ENCODE results near the gene UNC13D. TPM values are rescaled to one million over a fixed set of nuclear protein-coding genes. Genes with fewer than 3 reads are reported as not detected.

Gene UNC13D
- total and polyA plus RNA-seq, 2 experiments from 2014 or later: 10.8 to 14.8 TPM

GRCh38 chr17:75839942-75840798 is 4.0 kb downstream of the UNC13D start:
- Histone ChIP-seq H3K27ac (no peak overlapping the region), H3K27me3 (no peaks in the 10 kb centered on the region), H3K4me1 (ENCODE audit: low read depth) (peaks cover 16% of the 10 kb centered on the region), H3K36me3 (no peaks in the 10 kb centered on the region), H3K9me3 (ENCODE audit: low read depth) (no peaks in the 10 kb centered on the region), H3K4me3 (no peak overlapping the region)
- no peak for DNase-seq (ENCODE audit: low read depth in 1 of 2, low spot score in 1 of 2)
- TF ChIP-seq CTCF (IDR thresholded peaks at IDR 0.05; ENCODE audit: low read depth, low read length): no peak

- H3K36me3 ChIP-seq: no peaks in the 10 kb centered on the region
- H3K4me1 ChIP-seq (ENCODE audit: low read depth): peaks cover 6% of the 10 kb centered on the region
- peak in 1 of 2 donors; percentile 36 for DNase-seq (ENCODE audit: low read depth in 1 of 2, low spot score in 1 of 2)
- no peaks in the 10 kb centered on the region for H3K27me3 ChIP-seq
- H3K9me3 ChIP-seq (ENCODE audit: low read depth): no peaks in the 10 kb centered on the region
- H3K4me3 ChIP-seq: no peak overlapping the region
- H3K27ac ChIP-seq: no peak overlapping the region
- TF ChIP-seq CTCF (IDR thresholded peaks at IDR 0.05; ENCODE audit: low read depth, low read length): no peak
Measured at GRCh38 chr17:75838410-75838809, 5.8 kb downstream of the UNC13D start.

- Histone ChIP-seq H3K27me3 (no peaks in the 10 kb centered on the region), H3K27ac (no peak overlapping the region), H3K4me1 (ENCODE audit: low read depth) (peaks cover 11% of the 10 kb centered on the region), H3K36me3 (no peaks in the 10 kb centered on the region), H3K4me3 (no peak overlapping the region), H3K9me3 (ENCODE audit: low read depth) (no peaks in the 10 kb centered on the region)
- no peak for DNase-seq (ENCODE audit: low read depth in 1 of 2, low spot score in 1 of 2)
- no peak for TF ChIP-seq CTCF (IDR thresholded peaks at IDR 0.05; ENCODE audit: low read depth, low read length)
Measured at GRCh38 chr17:75837899-75838298, 6.3 kb downstream of the UNC13D start.

- no peaks in the 10 kb centered on the region for H3K36me3 ChIP-seq
- H3K27me3 ChIP-seq: no peaks in the 10 kb centered on the region
- H3K27ac ChIP-seq: no peak overlapping the region
- no peak for TF ChIP-seq CTCF (IDR thresholded peaks at IDR 0.05; ENCODE audit: low read depth, low read length)
- no peak overlapping the region for H3K4me3 ChIP-seq
- H3K4me1 ChIP-seq (ENCODE audit: low read depth): peaks cover 22% of the 10 kb centered on the region
- no peaks in the 10 kb centered on the region for H3K9me3 ChIP-seq (ENCODE audit: low read depth)
- DNase-seq (ENCODE audit: low read depth in 1 of 2, low spot score in 1 of 2): no peak
Measured at GRCh38 chr17:75836605-75837004, 7.6 kb downstream of the UNC13D start.

GRCh38 chr17:75835654-75835987 is 8.6 kb downstream of the UNC13D start:
- TF ChIP-seq CTCF (IDR thresholded peaks at IDR 0.05; ENCODE audit: low read depth, low read length): no peak
- H3K4me1 ChIP-seq (ENCODE audit: low read depth): peaks cover 22% of the 10 kb centered on the region
- H3K27ac ChIP-seq: no peak overlapping the region
- H3K4me3 ChIP-seq: no peak overlapping the region
- DNase-seq (ENCODE audit: low read depth in 1 of 2, low spot score in 1 of 2): no peak
- H3K36me3 ChIP-seq: no peaks in the 10 kb centered on the region
- no peaks in the 10 kb centered on the region for H3K9me3 ChIP-seq (ENCODE audit: low read depth)
- no peaks in the 10 kb centered on the region for H3K27me3 ChIP-seq

Data from cardiac muscle cell (in vitro differentiated cells and primary cell).